Gastrocnemius medialis (tissue), 4 donors: ENCODE data around the gene USP12. TPM values are rescaled to one million over a fixed set of nuclear protein-coding genes. Genes with fewer than 3 reads are reported as not detected.

Source experiments
- ATAC-seq, 2 donors: fragments of 150-250 bp; one replicate each; pipeline ENCODE4 v1.9.1; 2016
- DNase-seq, 2 donors: peaks; one replicate each; pipeline ENCODE4 v3.0.0-alpha.2; 2019
- H3K27ac ChIP-seq, 4 donors: fragments of 200-600 bp; sonication (generic); 1 replicate in 1 of 4; 2 replicates in 3 of 4; pipeline ENCODE4 v1.5.1; 2016 to 2018; ENCODE audit warnings: mild to moderate bottlenecking in 2 of 4, moderate library complexity in 1 of 4
- H3K27me3 ChIP-seq, 3 donors: fragments of 200-600 bp; sonication (generic) in 2 of 3; 1 replicate in 1 of 3; 2 replicates in 2 of 3; pipeline versions ENCODE4 v1.5.1 to v1.6.0; 2016 to 2019; ENCODE audit warnings: mild to moderate bottlenecking in 1 of 3, moderate library complexity in 1 of 3
- H3K36me3 ChIP-seq, 2 donors: fragments of 200-600 bp; sonication (generic) in 1 of 2; one replicate each; pipeline ENCODE4 v1.5.1; 2017 to 2018
- H3K4me1 ChIP-seq, 2 donors: fragments of 200-600 bp; sonication (generic) in 1 of 2; one replicate each; pipeline ENCODE4 v1.5.1; 2016 to 2017; ENCODE audit warnings: mild to moderate bottlenecking in 2 of 2
- H3K4me3 ChIP-seq, 4 donors: fragments of 200-600 bp; sonication (generic) in 3 of 4; 1 replicate in 1 of 4; 2 replicates in 3 of 4; pipeline ENCODE4 v1.5.1; 2016 to 2019; ENCODE audit warnings: mild to moderate bottlenecking in 2 of 4
- H3K9me3 ChIP-seq, 3 donors: fragments of 200-600 bp; sonication (generic) in 2 of 3; 1 replicate in 1 of 3; 2 replicates in 2 of 3; pipeline ENCODE4 v1.5.1; 2016 to 2019
- CTCF ChIP-seq, 5 experiments: fragments of 450-650 bp in 3 of 5; fragments of 200-600 bp in 2 of 5; sonication (generic) in 2 of 5; IDR thresholded peaks in 4 of 5; conservative IDR thresholded peaks in 1 of 5; 1 replicate in 4 of 5; 2 replicates in 1 of 5; pipeline ENCODE4 v1.5.1; 2016 to 2019; ENCODE audit warnings: antibody characterized with exemption in 5 of 5, mild to moderate bottlenecking in 3 of 5, moderate library complexity in 3 of 5
- POLR2A ChIP-seq, 2 donors: fragments of 450-650 bp; IDR thresholded peaks; one replicate each; pipeline ENCODE4 v1.6.1; 2017; ENCODE audit warnings: antibody characterized with exemption in 2 of 2, mild to moderate bottlenecking in 2 of 2, moderate library complexity in 2 of 2
- in situ Hi-C, 4 donors: fragments of 200-750 bp; cut with MboI; loops; one replicate each; pipeline versions ENCODE4 v1.15.0 to v1.8.0; 2017; ENCODE audit warnings: low sequenced_read_pairs in 4 of 4
- intact Hi-C: fragments of 100-400 bp; cut with DNase I; formaldehyde crosslinking; loops from one replicate; pipeline ENCODE4 v1.15.1; 2023; ENCODE audit warnings: low total_unique reads
- total RNA-seq, 4 donors: library from RNA; depleted of rRNA; stranded (reverse); fragments of >200 nt; gene quantifications; one replicate each; pipeline versions ENCODE4 v1.1.0 to v1.2.3, GENCODE V29; 2016

USP12 gene
- total RNA-seq, 4 donors from 2014 or later, result 11.1 to 27.6 (median 13.1) TPM

- in situ Hi-C loops, result no loop called here
- DNase-seq (no peak), ATAC-seq (no peak)
- Histone ChIP-seq H3K4me1 (peaks cover 0 to 3% of the 10 kb centered on the region in 2 donors), H3K9me3 (no peaks in the 10 kb centered on the region), H3K27me3 (no peaks in the 10 kb centered on the region), H3K4me3 (no peak overlapping the region), H3K27ac (no peak overlapping the region), H3K36me3 (peaks cover 0 to 5% of the 10 kb centered on the region in 2 donors)
- no peak for TF ChIP-seq CTCF (IDR thresholded peaks at IDR 0.05 in 4 of 5, conservative IDR thresholded peaks at IDR 0.05 in 1 of 5)
- TF ChIP-seq POLR2A (IDR thresholded peaks at IDR 0.05), result no peak
- intact Hi-C loops, result no loop called here
Observed at GRCh38 chr13:27086599-27087265, 84.9 kb downstream of the USP12 start.

GRCh38 chr13:27083183-27083582, 88.4 kb downstream of the USP12 start:
- no peak for DNase-seq
- in situ Hi-C loops (no loop called here), intact Hi-C loops (no loop called here)
- Histone ChIP-seq H3K36me3 (peaks cover 0 to 5% of the 10 kb centered on the region in 2 donors), H3K4me3 (no peak overlapping the region), H3K4me1 (peaks cover 0 to 3% of the 10 kb centered on the region in 2 donors), H3K27me3 (no peaks in the 10 kb centered on the region), H3K9me3 (no peaks in the 10 kb centered on the region), H3K27ac (no peak overlapping the region)
- TF ChIP-seq CTCF (IDR thresholded peaks at IDR 0.05 in 4 of 5, conservative IDR thresholded peaks at IDR 0.05 in 1 of 5), result no peak
- no peak for TF ChIP-seq POLR2A (IDR thresholded peaks at IDR 0.05)
- ATAC-seq, result no peak

- peaks cover 0 to 3% of the 10 kb centered on the region in 2 donors for H3K4me1 ChIP-seq
- DNase-seq (no peak), ATAC-seq (no peak)
- intact Hi-C loops (no loop called here), in situ Hi-C loops (no loop called here)
- H3K27ac ChIP-seq, result no peak overlapping the region
- H3K9me3 ChIP-seq, result no peaks in the 10 kb centered on the region
- TF ChIP-seq POLR2A (IDR thresholded peaks at IDR 0.05) (no peak), CTCF (IDR thresholded peaks at IDR 0.05 in 4 of 5, conservative IDR thresholded peaks at IDR 0.05 in 1 of 5) (no peak)
- no peaks in the 10 kb centered on the region for H3K27me3 ChIP-seq
- H3K36me3 ChIP-seq, result no peaks in the 10 kb centered on the region
- H3K4me3 ChIP-seq, result no peak overlapping the region
Observed at GRCh38 chr13:27081893-27082679, 89.5 kb downstream of the USP12 start.

GRCh38 chr13:27080018-27080948, 91.3 kb downstream of the USP12 start:
- ATAC-seq (peak; percentile 23 to 49), DNase-seq (no peak)
- in situ Hi-C loops (no loop called here), intact Hi-C loops (no loop called here)
- TF ChIP-seq POLR2A (IDR thresholded peaks at IDR 0.05) (no peak), CTCF (IDR thresholded peaks at IDR 0.05 in 4 of 5, conservative IDR thresholded peaks at IDR 0.05 in 1 of 5) (no peak)
- no peak overlapping the region for H3K4me3 ChIP-seq
- no peaks in the 10 kb centered on the region for H3K9me3 ChIP-seq
- no peaks in the 10 kb centered on the region for H3K27me3 ChIP-seq
- no peak overlapping the region for H3K27ac ChIP-seq
- no peaks in the 10 kb centered on the region for H3K36me3 ChIP-seq
- peaks cover 0 to 3% of the 10 kb centered on the region in 2 donors for H3K4me1 ChIP-seq
